ENCODE results near the gene GSTA5. TPM values are rescaled to one million over a fixed set of nuclear protein-coding genes. Genes with fewer than 3 reads are reported as not detected.

Gene GSTA5
- total RNA-seq: not detected in 2 replicates

DNA sequence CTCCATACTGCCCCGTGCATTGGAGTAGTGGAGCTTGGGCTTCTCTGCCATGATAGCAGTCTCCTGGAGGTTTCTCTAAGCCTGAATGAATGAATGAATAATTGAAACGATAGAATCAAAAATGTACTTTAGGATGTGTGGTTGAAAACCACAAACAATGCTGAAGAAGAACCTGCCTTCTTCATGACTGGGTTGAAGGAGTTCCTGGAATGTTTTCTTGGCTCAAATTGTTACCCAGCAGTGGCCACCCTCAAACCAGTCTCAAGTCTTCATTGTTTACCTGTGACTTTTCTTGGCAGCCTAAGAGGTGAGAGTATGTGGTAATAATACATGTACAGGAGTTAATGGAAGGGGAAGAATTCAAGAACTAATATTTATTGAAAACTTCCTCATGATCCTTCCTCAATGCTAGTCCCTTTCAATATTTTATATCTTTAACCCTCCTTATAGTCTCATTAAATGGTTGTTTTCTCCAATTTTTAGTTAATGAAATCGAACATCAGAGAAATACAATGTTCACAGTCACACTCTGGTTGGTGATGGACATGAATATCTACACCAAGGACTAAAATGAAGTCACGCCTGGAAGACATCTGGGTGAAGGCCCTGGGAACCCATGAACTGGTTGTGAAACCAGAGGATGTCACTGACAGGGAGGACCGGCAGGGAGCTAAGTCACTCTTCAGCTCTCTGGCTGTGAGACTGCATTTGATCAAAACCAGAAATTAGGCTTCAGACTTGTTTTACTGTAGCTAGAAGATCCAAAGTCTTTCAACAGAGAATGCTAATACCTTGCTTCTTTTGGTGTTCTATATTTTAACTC is at the start of gene GSTA5:
Gene GSTA5 (minus strand): TSS at position 51 of the 823 bp plus-strand sequence.

GRCh38 chr6:52803668-52804255 is 36.9 kb downstream of the GSTA5 start, which contains the start of gene GSTA1:
TSS of gene GSTA1 (minus strand) at chr6:52803816. CDS start at chr6:52799267, 4,549 bp downstream.

Other genes with a start within 250 kb of the GSTA5 start
- 5.5 and 19.1 TPM in 2 replicates for gene TMEM14A, start 169.7 kb downstream of the GSTA5 start, total RNA-seq
- gene GSTA2, start 77.3 kb downstream of the GSTA5 start, total RNA-seq: not detected in 2 replicates
- 0.21 TPM in 1 of 2 replicates, not detected in the other for gene GSTA1, start 37.0 kb downstream of the GSTA5 start, total RNA-seq
- gene GSTA3, start 68.9 kb upstream of the GSTA5 start, total RNA-seq: not detected in 2 replicates
- gene GSTA4, start 154.5 kb upstream of the GSTA5 start, total RNA-seq: 5.8 and 13.9 TPM in 2 replicates
- 2.7 and 6.5 TPM in 2 replicates for gene CILK1, start 221.0 kb upstream of the GSTA5 start, total RNA-seq
- 33.2 and 44.7 TPM in 2 replicates for gene FBXO9, start 224.6 kb upstream of the GSTA5 start, total RNA-seq

Data from nasal cavity respiratory epithelium epithelial cell of viscerocranial mucosa (primary cell).